Measurements from ENCODE around the gene PATJ. TPM values are rescaled to one million over a fixed set of nuclear protein-coding genes. Genes with fewer than 3 reads are reported as not detected.

The PATJ gene
- total RNA-seq, 1 donor from 2014 or later = 56.2 TPM

DNA sequence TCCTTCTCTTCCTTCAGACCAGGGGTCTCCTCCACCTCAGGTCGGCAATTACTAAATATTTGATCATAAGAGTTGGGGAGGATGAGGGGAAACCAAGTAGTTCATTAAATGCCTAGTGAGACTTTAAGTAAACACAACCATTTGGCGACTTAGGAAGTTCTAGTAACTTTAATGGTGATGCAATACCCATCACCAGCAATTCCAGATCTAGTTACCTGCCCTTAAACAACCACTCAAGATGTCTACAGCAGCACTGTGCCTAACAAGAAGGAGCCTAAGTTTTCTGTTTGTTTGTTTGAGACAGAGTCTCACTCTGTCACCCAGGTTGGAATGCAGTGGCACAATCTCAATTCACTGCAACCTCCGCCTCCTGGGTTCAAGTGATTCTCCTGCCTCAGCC is 395.7 kb downstream of the PATJ start:
- no peaks in the 10 kb centered on the region for H3K27me3 ChIP-seq
- ATAC-seq = peak; percentile 64
- no peaks in the 10 kb centered on the region for H3K4me1 ChIP-seq
- no peaks in the 10 kb centered on the region for H3K36me3 ChIP-seq
- DNase-seq = no peak
- no peaks in the 10 kb centered on the region for H3K9me3 ChIP-seq
- TF ChIP-seq, protein P1, sequence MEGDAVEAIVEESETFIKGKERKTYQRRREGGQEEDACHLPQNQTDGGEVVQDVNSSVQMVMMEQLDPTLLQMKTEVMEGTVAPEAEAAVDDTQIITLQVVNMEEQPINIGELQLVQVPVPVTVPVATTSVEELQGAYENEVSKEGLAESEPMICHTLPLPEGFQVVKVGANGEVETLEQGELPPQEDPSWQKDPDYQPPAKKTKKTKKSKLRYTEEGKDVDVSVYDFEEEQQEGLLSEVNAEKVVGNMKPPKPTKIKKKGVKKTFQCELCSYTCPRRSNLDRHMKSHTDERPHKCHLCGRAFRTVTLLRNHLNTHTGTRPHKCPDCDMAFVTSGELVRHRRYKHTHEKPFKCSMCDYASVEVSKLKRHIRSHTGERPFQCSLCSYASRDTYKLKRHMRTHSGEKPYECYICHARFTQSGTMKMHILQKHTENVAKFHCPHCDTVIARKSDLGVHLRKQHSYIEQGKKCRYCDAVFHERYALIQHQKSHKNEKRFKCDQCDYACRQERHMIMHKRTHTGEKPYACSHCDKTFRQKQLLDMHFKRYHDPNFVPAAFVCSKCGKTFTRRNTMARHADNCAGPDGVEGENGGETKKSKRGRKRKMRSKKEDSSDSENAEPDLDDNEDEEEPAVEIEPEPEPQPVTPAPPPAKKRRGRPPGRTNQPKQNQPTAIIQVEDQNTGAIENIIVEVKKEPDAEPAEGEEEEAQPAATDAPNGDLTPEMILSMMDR (IDR thresholded peaks at IDR 0.05) = no peak
- intact Hi-C loops (cut with DNase I) = no loop called here
- no peak overlapping the region for H3K4me3 ChIP-seq
- H3K27ac ChIP-seq = no peak overlapping the region

DNA sequence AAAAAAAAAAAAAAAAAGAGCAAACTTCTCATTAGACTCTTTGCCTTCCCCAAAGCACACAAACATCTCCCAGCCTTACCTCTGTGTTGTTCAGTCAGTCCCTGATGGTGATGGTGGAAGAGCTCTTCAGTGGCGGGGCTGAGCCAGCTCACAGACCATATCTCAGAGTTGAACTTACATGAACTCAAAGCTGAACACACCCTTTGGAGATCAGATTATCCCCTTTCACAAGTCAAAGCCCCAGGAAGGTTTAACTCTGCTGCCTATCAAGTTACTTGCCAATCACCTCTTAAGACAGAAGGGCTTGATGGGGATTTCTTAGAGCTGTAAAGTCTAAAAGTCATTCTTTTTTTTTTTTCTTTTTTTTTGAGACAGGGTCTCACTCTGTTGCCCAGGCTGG is 397.1 kb downstream of the PATJ start:
- no peak overlapping the region for H3K27ac ChIP-seq

DNA sequence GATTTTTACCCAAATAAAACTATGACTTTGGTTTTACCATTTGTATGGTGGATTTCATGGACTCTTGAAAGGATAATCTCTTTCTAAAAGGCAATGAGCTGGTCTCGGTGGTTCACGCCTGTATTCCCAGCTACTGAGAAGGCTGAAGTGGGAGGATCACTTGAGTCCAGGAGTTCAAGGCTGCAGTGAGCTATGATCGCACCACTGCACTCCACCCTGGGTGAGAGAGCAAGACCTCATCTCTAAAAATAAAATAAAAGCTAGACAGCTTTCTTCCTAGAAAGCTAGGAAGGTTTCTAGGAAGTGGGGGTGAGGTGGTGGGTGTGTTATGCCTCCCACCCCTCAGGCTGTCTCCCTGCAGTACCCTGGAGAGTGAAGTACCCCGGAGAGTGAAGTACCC is 398.4 kb downstream of the PATJ start:
- TF ChIP-seq, protein P1 (IDR thresholded peaks at IDR 0.05) = no peak
- Histone ChIP-seq H3K9me3 (no peaks in the 10 kb centered on the region), H3K4me3 (no peak overlapping the region), H3K36me3 (no peaks in the 10 kb centered on the region), H3K4me1 (no peaks in the 10 kb centered on the region), H3K27ac (no peak overlapping the region), H3K27me3 (no peaks in the 10 kb centered on the region)
- intact Hi-C loops (cut with DNase I) = no loop called here
- ATAC-seq (no peak), DNase-seq (no peak)

More for the DNA sequence above, 397.1 kb downstream of the PATJ start:
- TF ChIP-seq, protein P1 (IDR thresholded peaks at IDR 0.05) = no peak
- Histone ChIP-seq H3K4me1 (no peaks in the 10 kb centered on the region), H3K4me3 (no peak overlapping the region), H3K36me3 (no peaks in the 10 kb centered on the region), H3K9me3 (no peaks in the 10 kb centered on the region), H3K27me3 (no peaks in the 10 kb centered on the region)
- intact Hi-C loops (cut with DNase I) = no loop called here
- DNase-seq (no peak), ATAC-seq (no peak)

DNA sequence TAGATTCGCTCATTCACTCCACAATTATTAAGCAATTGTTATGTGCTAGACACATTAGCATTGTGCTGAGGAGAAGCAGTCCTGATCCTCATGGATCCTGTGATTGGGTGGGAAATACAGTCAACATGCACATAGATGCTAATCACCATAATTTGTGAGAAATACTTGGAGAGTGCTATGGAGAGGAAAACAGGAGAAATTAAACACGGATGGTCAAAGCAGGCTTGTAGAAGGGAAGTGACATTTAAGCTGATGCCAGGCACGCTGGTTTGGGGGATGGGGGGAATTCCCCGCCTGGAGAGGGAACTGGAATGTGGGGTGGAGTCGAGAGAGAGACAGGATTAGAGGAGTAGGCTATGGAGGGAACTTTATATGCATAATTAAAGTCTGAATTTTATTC is 400.2 kb downstream of the PATJ start:
- H3K27me3 ChIP-seq = no peaks in the 10 kb centered on the region
- H3K27ac ChIP-seq = no peak overlapping the region
- TF ChIP-seq, protein P1 (IDR thresholded peaks at IDR 0.05) = no peak
- no peaks in the 10 kb centered on the region for H3K4me1 ChIP-seq
- no peak overlapping the region for H3K4me3 ChIP-seq
- intact Hi-C loops (cut with DNase I) = no loop called here
- ATAC-seq = peak; percentile 51
- no peaks in the 10 kb centered on the region for H3K36me3 ChIP-seq
- DNase-seq = no peak
- H3K9me3 ChIP-seq = no peaks in the 10 kb centered on the region

DNA sequence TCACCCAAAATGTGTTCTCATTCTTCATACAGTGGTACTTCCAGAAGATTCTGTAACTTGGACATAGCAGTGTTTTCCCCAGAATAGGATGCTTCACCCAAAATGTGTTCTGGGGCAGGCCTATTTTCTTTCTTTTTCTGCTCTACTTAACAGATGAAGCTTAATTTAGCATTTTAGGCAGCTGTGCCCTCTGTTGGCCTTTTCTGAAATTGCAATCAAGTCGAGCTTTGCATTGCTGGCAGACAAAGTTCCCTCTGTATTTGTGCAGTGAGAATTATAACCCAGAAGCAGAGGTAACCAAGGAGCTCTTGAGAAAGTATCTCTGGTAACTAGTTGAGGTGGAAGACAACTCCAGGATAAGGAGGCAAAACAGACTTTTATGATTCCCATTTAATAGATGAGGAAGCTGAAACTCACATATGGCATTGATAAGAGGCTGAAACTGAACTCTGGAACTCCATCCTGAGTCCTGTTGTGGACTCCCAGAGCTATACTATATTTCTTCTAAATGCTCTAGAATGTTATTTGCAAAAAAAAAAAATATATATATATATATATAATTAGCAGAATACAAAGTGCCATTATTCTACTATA is 402.1 kb downstream of the PATJ start:
- ATAC-seq (peak; percentile 50), DNase-seq (no peak)
- Histone ChIP-seq H3K27ac (no peak overlapping the region), H3K36me3 (peaks cover 13% of the 10 kb centered on the region), H3K4me3 (no peak overlapping the region), H3K9me3 (no peaks in the 10 kb centered on the region), H3K27me3 (no peaks in the 10 kb centered on the region), H3K4me1 (no peaks in the 10 kb centered on the region)
- intact Hi-C loops (cut with DNase I) = no loop called here
- TF ChIP-seq, protein P1 (IDR thresholded peaks at IDR 0.05) = peak; percentile 68

DNA sequence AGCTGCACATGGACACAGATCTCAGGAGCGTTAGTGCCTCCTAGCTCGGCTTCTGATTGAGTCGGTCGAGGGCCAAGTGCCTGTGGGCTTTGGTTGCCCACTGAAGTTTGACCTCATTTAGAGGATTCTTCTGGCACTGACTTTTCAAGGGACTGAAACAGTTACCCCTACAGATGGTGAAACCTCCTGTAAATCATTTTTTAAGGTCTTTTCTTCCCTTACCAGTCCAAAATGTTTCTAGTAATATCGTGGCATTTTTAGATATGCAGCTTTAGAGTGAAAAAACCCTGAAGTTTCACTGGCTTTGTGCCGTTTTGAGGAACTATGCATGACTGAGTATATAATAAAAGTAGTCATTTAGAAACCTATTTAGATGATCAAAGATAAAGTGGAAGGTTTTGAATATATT is 417.7 kb downstream of the PATJ start:
- TF ChIP-seq, protein P1 (IDR thresholded peaks at IDR 0.05) = no peak
- H3K27me3 ChIP-seq = no peaks in the 10 kb centered on the region
- peaks cover 9% of the 10 kb centered on the region for H3K36me3 ChIP-seq
- H3K27ac ChIP-seq = no peak overlapping the region
- intact Hi-C loops (cut with DNase I) = no loop called here
- no peaks in the 10 kb centered on the region for H3K9me3 ChIP-seq
- DNase-seq (no peak), ATAC-seq (no peak)
- H3K4me3 ChIP-seq = no peak overlapping the region
- H3K4me1 ChIP-seq = no peaks in the 10 kb centered on the region

All from upper lobe of right lung (tissue), 1 donor.